HCT116 (cell line): ENCODE data around the gene PPP3R1. TPM values are rescaled to one million over a fixed set of nuclear protein-coding genes. Genes with fewer than 3 reads are reported as not detected.

ENCODE experiments used
- ATAC-seq: fragments of 200-7000 bp; cut with Tn5 transposase; 2 replicates; pipeline ENCODE4 v1.9.1; 2020; ENCODE audit warnings: mild to moderate bottlenecking, moderate library complexity
- BruUV-seq: library from RNA; stranded (reverse); fragments of 400-500 nt; replicated peaks from 2 replicates; lab custom pipeline; 2021; lab: Mats Ljungman, UMichigan
- CTCF ChIA-PET: fragments of 300-600 bp; sonication (Branson Sonifier 250); formaldehyde crosslinking; loops from one replicate; lab custom pipeline; 2021; ENCODE audit warnings: antibody characterized with exemption; lab: Charles Lee
- POLR2A ChIA-PET: fragments of 300-600, 350-600 bp; sonication (Branson Sonifier 250); formaldehyde crosslinking; loops from one replicate; lab custom pipeline; 2021; ENCODE audit warnings: antibody characterized with exemption; lab: Charles Lee
- RAD21 ChIA-PET, 2 experiments: fragments of 300-600 bp; sonication (Branson Sonifier 250); formaldehyde crosslinking; loops; one replicate each; lab custom pipeline; 2023; ENCODE audit warnings: low total read pairs in 2 of 2; ENCODE audit not compliant: uncharacterized antibody in 2 of 2, unreplicated experiment in 2 of 2, low non-redundant PET in 1 of 2; lab: Charles Lee
- DNase-seq: peaks from one replicate; pipeline ENCODE4 v3.0.0-alpha.2; 2010; ENCODE audit warnings: low read depth, low spot score
- H2AFZ ChIP-seq: fragments of 200-600 bp; shearing (Covaris generic), sonication (generic); 2 replicates; pipeline ENCODE4 v1.6.1; 2017; ENCODE audit warnings: low read depth, mixed run types, mixed read lengths, antibody characterized with exemption, low read length; ENCODE audit not compliant: poor library complexity, severe bottlenecking
- H3K27ac ChIP-seq: 2 replicates; pipeline ENCODE4 v1.5.1; 2012; ENCODE audit warnings: low read depth, low read length
- H3K27me3 ChIP-seq: fragments of 200-600 bp; sonication (generic); 2 replicates; pipeline ENCODE4 v1.6.1; 2016; ENCODE audit warnings: mixed run types, low read length, mixed read lengths; ENCODE audit not compliant: insufficient read depth
- H3K36me3 ChIP-seq, 2 experiments: fragments of 200-500 bp in 1 of 2; fragments of 200-600 bp in 1 of 2; sonication (Bioruptor generic) in 1 of 2; sonication (generic) in 1 of 2; 2 replicates each; pipeline versions ENCODE4 v1.5.1 to v1.6.1; 2014 to 2016; ENCODE audit warnings: low read length in 2 of 2, inconsistent platforms in 1 of 2, mixed read lengths in 1 of 2, mixed run types in 1 of 2; ENCODE audit not compliant: insufficient read depth in 2 of 2, control insufficient read depth in 1 of 2
- H3K4me1 ChIP-seq, 2 experiments: fragments of 200-600 bp in 1 of 2; sonication (generic) in 1 of 2; 2 replicates each; pipeline versions ENCODE4 v1.5.1 to v1.6.1; 2012 to 2017; ENCODE audit warnings: low read length in 2 of 2, inconsistent platforms in 1 of 2, mild to moderate bottlenecking in 1 of 2, mixed read lengths in 1 of 2, mixed run types in 1 of 2, moderate library complexity in 1 of 2; ENCODE audit not compliant: insufficient read depth in 2 of 2, control insufficient read depth in 1 of 2
- H3K4me2 ChIP-seq: fragments of 200-600 bp; sonication (generic); 2 replicates; pipeline ENCODE4 v1.6.1; 2017; ENCODE audit warnings: mixed run types, low read length, mixed read lengths
- H3K4me3 ChIP-seq, 2 experiments: fragments of 200-600 bp in 1 of 2; sonication (generic) in 1 of 2; replicated peaks in 1 of 2; 2 replicates each; pipeline ENCODE4 v1.5.1; 2011 to 2016; ENCODE audit warnings: low read length in 2 of 2, control low read depth in 1 of 2, low read depth in 1 of 2, mild to moderate bottlenecking in 1 of 2, mixed read lengths in 1 of 2, mixed run types in 1 of 2
- H3K79me2 ChIP-seq: fragments of 200-600 bp; sonication (generic); 2 replicates; pipeline ENCODE4 v1.6.1; 2017; ENCODE audit warnings: mild to moderate bottlenecking, mixed run types, low read length, moderate library complexity, mixed read lengths; ENCODE audit not compliant: insufficient read depth
- H3K9ac ChIP-seq: fragments of 200-600 bp; sonication (generic); 2 replicates; pipeline ENCODE4 v1.6.1; 2016; ENCODE audit warnings: low read length, mixed read lengths
- H3K9me2 ChIP-seq: fragments of 200-600 bp; sonication (generic), shearing (Covaris generic); 2 replicates; pipeline ENCODE4 v1.6.1; 2017; ENCODE audit warnings: mixed run types, mild to moderate bottlenecking, moderate library complexity; ENCODE audit not compliant: insufficient read depth
- H3K9me3 ChIP-seq, 2 experiments: fragments of 200-500 bp in 1 of 2; fragments of 200-600 bp in 1 of 2; sonication (Bioruptor generic) in 1 of 2; sonication (generic) in 1 of 2; 2 replicates each; pipeline ENCODE4 v1.6.1; 2014 to 2017; ENCODE audit warnings: low read length in 2 of 2, mixed read lengths in 2 of 2, inconsistent platforms in 1 of 2, low read depth in 1 of 2, mild to moderate bottlenecking in 1 of 2, mixed run types in 1 of 2, moderate library complexity in 1 of 2; ENCODE audit not compliant: control insufficient read depth in 1 of 2, insufficient read depth in 1 of 2
- H4K20me1 ChIP-seq: fragments of 200-600 bp; sonication (generic), shearing (Covaris generic); 2 replicates; pipeline ENCODE4 v1.6.1; 2017; ENCODE audit warnings: mixed run types, mild to moderate bottlenecking, moderate library complexity; ENCODE audit not compliant: insufficient read depth
- EGR1 ChIP-seq: IDR thresholded peaks from 2 replicates; pipeline ENCODE4 v1.6.1; 2012; ENCODE audit warnings: low read depth
- EZH2 ChIP-seq: fragments of 200-600 bp; sonication (generic); IDR thresholded peaks from 2 replicates; pipeline ENCODE4 v1.6.1; 2017; ENCODE audit warnings: antibody characterized with exemption, mixed run types
- EZH2phosphoT487 ChIP-seq: fragments of 200-600 bp; IDR thresholded peaks from 2 replicates; pipeline ENCODE4 v1.6.1; 2018; ENCODE audit warnings: antibody characterized with exemption, borderline replicate concordance
- FOSL1 ChIP-seq: IDR thresholded peaks from 2 replicates; pipeline ENCODE4 v1.6.1; 2012; ENCODE audit warnings: low read depth
- JUND ChIP-seq: IDR thresholded peaks from 2 replicates; pipeline ENCODE4 v1.6.1; 2012
- POLR2A ChIP-seq: IDR thresholded peaks from 2 replicates; pipeline ENCODE4 v1.7.0; 2011; ENCODE audit warnings: borderline replicate concordance; ENCODE audit not compliant: insufficient read depth, insufficient read length; ENCODE audit errors: extremely low read depth
- SP1 ChIP-seq: IDR thresholded peaks from 2 replicates; pipeline ENCODE4 v1.6.1; 2012; ENCODE audit warnings: low read depth
- SRF ChIP-seq: IDR thresholded peaks from 2 replicates; pipeline ENCODE4 v1.6.1; 2012; ENCODE audit warnings: low read depth
- TCF7L2 ChIP-seq: IDR thresholded peaks from 2 replicates; pipeline ENCODE4 v1.7.0; 2011; ENCODE audit warnings: borderline replicate concordance, inconsistent platforms; ENCODE audit not compliant: insufficient read depth, insufficient read length; ENCODE audit errors: extremely low read depth
- YY1 ChIP-seq: IDR thresholded peaks from 2 replicates; pipeline ENCODE4 v1.6.1; 2011; ENCODE audit warnings: low read length, low read depth, moderate library complexity, mild to moderate bottlenecking; ENCODE audit not compliant: insufficient replicate concordance; ENCODE audit errors: extremely low read depth
- intact Hi-C: fragments of 100-400 bp; cut with micrococcal nuclease; formaldehyde crosslinking; loops from 2 replicates; pipeline ENCODE4 v1.10.0; 2022
- total RNA-seq: library from RNA; stranded (reverse); gene quantifications from one replicate; pipeline ENCODE4 v1.2.1, GENCODE V29; 2021; ENCODE audit not compliant: unreplicated experiment
- TF ChIP-seq, protein P1 (sequence below): IDR thresholded peaks from 2 replicates; pipeline ENCODE4 v1.6.1; 2011; ENCODE audit warnings: mild to moderate bottlenecking, low read length, moderate library complexity; ENCODE audit not compliant: insufficient replicate concordance; ENCODE audit errors: extremely low read depth

Gene PPP3R1
- total RNA-seq, 1 experiment from 2014 or later = 69.9 TPM

DNA sequence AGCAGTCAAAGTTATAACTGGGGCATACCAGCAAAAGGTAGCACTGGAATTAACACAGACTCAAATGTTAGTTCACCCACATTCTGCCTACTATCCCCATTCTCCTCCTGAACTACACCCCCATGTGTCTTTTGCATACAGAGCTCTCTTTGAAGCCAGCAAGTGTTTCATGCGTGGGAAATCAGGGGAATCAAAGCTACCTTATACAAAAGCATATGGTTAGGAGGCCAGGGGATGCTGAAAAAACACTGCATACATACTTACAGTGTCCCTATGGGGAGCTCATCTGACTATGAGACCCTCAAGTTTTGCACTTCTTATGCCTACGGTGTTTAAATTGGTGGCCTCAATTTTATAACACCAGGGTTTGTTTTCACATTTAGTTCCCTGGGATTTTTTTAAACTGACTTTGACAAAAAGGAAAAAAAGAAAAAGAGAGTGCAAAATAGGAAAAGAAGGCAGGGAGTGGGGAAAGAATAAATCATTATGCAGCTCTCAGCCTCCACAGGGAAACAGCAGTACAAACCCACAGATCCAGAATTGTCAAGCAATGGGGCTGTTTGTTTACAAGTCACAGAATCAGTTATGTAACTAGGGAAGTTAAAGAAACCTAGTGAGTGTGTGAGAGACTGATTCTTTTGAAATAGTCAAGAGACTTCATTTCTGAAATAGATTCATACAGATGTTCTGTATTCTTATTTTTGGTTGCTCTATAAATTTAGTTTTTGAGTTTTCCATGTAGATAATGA, 20.1 kb upstream of the PPP3R1 start (continued):
- TF ChIP-seq, protein P1, sequence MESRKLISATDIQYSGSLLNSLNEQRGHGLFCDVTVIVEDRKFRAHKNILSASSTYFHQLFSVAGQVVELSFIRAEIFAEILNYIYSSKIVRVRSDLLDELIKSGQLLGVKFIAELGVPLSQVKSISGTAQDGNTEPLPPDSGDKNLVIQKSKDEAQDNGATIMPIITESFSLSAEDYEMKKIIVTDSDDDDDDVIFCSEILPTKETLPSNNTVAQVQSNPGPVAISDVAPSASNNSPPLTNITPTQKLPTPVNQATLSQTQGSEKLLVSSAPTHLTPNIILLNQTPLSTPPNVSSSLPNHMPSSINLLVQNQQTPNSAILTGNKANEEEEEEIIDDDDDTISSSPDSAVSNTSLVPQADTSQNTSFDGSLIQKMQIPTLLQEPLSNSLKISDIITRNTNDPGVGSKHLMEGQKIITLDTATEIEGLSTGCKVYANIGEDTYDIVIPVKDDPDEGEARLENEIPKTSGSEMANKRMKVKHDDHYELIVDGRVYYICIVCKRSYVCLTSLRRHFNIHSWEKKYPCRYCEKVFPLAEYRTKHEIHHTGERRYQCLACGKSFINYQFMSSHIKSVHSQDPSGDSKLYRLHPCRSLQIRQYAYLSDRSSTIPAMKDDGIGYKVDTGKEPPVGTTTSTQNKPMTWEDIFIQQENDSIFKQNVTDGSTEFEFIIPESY = no peak
- no peak for TF ChIP-seq POLR2A
- TF ChIP-seq FOSL1 = no peak
- TF ChIP-seq EZH2 = no peak
- no peak for TF ChIP-seq YY1
- TF ChIP-seq EGR1 = no peak
- TF ChIP-seq EZH2phosphoT487 = no peak
- no peak for TF ChIP-seq TCF7L2

DNA sequence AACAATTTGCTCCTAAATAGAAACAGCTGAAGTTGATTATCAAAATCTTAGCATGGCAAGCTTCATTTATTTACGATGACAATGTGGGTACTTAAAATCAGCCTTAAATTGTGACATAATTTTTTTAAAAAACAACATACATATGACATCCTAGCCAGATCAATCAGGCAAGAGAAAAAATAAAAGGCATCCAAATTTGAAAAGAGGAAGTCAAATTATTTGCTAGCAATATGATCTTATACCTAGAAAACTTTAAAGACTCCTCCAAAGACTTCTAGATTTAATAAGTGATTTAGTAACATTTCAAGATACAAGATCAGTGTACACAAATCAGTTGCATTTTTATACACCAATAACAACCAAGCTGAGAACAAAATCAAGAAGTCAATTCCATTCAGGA, 14.3 kb upstream of the PPP3R1 start:
- no TSS peak for BruUV-seq

More for the DNA sequence above, 14.3 kb upstream of the PPP3R1 start:
- RAD21 ChIA-PET = no interaction called here
- TF ChIP-seq SRF (no peak), JUND (no peak), POLR2A (no peak), SP1 (no peak), TCF7L2 (no peak)
- TF ChIP-seq, all 23 proteins: peak for 0
- Histone ChIP-seq H3K9ac (no peak overlapping the region), H3K9me3 (no peaks in the 10 kb centered on the region), H3K4me2 (no peak overlapping the region), H3K36me3 (no peaks in the 10 kb centered on the region), H3K79me2 (no peaks in the 10 kb centered on the region), H3K4me1 (no peaks in the 10 kb centered on the region), H2AFZ (no peak overlapping the region), H3K9me2 (no peaks in the 10 kb centered on the region), H4K20me1 (no peaks in the 10 kb centered on the region), H3K27me3 (no peaks in the 10 kb centered on the region), H3K27ac (no peak overlapping the region), H3K4me3 (no peak overlapping the region)
- no peak for ATAC-seq
- CTCF ChIA-PET = no interaction called here
- POLR2A ChIA-PET = no interaction called here
- intact Hi-C loops = no loop called here
- DNase-seq = no peak
